Neural cell (in vitro differentiated cells): ENCODE measurements around the gene KCNJ5.

ENCODE experiments used
- CTCF ChIP-seq: fragments of 450-650 bp; IDR thresholded peaks from 2 replicates; pipeline ENCODE4 v1.5.1; 2014; ENCODE audit warnings: antibody characterized with exemption, mild to moderate bottlenecking, moderate library complexity; ENCODE audit not compliant: poor library complexity, severe bottlenecking
- EP300 ChIP-seq: fragments of 450-650 bp; conservative IDR thresholded peaks from 2 replicates; pipeline ENCODE4 v1.6.1; 2014; ENCODE audit warnings: antibody characterized with exemption, mild to moderate bottlenecking, moderate library complexity; ENCODE audit not compliant: poor library complexity, severe bottlenecking
- EZH2 ChIP-seq: fragments of 200-600, 300-800 bp; shearing (Covaris generic), sonication (generic); IDR thresholded peaks from 2 replicates; pipeline ENCODE4 v1.6.1; 2014; ENCODE audit warnings: antibody characterized with exemption, low read length, borderline replicate concordance, mild to moderate bottlenecking; ENCODE audit not compliant: insufficient read depth, poor library complexity, severe bottlenecking
- POLR2AphosphoS5 ChIP-seq: IDR thresholded peaks from 2 replicates; pipeline ENCODE4 v1.6.1; 2012
- TAF1 ChIP-seq: IDR thresholded peaks from 2 replicates; pipeline ENCODE4 v1.6.1; 2012; ENCODE audit warnings: low read depth

DNA sequence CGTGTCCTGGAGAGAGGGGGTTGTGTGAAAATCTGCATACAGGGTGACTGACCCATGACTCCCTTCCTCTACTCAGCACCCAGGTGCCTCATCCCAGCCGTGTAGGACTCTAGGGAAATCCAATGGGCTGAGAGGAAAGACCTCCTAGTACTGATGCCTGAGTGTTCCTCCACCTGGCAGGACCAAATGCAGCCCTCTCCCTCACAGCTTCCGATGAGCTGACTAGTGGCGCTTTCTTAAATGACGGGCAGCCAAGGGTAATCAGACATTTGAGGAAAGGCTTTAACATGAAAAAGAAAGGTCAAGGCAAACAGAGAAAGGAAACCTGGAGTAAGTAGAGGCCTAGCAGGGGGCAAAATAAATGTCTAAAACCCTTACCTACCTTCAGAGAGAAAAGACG, 19.1 kb upstream of the KCNJ5 start:
- TF ChIP-seq CTCF (no peak), POLR2AphosphoS5 (no peak), TAF1 (no peak), EZH2 (no peak), EP300 (no peak)
